Aorta (tissue), 5 donors: ENCODE data around the gene SEMA6A. TPM values are rescaled to one million over a fixed set of nuclear protein-coding genes. Genes with fewer than 3 reads are reported as not detected.

Experiments used
- ATAC-seq: fragments of 200-7000 bp; cut with Tn5 transposase; one replicate; pipeline ENCODE4 v1.9.1; 2022; ENCODE audit warnings: moderate library complexity; ENCODE audit not compliant: low FRiP score
- DNase-seq, 2 donors: peaks; one replicate each; pipeline ENCODE4 v3.0.0-alpha.2; 2020
- H3K27ac ChIP-seq, 2 donors: one replicate each; pipeline ENCODE4 v1.5.1; 2013; ENCODE audit warnings: low read length in 2 of 2, mild to moderate bottlenecking in 2 of 2, moderate library complexity in 2 of 2, control low read depth in 1 of 2, inconsistent platforms in 1 of 2, low read depth in 1 of 2
- H3K27me3 ChIP-seq, 2 donors: one replicate each; pipeline ENCODE4 v1.6.1; 2013; ENCODE audit warnings: control low read depth in 1 of 2, low read length in 1 of 2, mild to moderate bottlenecking in 1 of 2, moderate library complexity in 1 of 2; ENCODE audit not compliant: insufficient read depth in 2 of 2, control insufficient read depth in 1 of 2
- H3K36me3 ChIP-seq, 2 donors: one replicate each; pipeline ENCODE4 v1.6.1; 2013; ENCODE audit warnings: control low read depth in 1 of 2, low read length in 1 of 2, mild to moderate bottlenecking in 1 of 2; ENCODE audit not compliant: insufficient read depth in 2 of 2, control insufficient read depth in 1 of 2
- H3K4me1 ChIP-seq, 2 donors: one replicate each; pipeline ENCODE4 v1.6.1; 2013; ENCODE audit warnings: low read length in 2 of 2, control low read depth in 1 of 2, mild to moderate bottlenecking in 1 of 2, moderate library complexity in 1 of 2; ENCODE audit not compliant: insufficient read depth in 2 of 2, control insufficient read depth in 1 of 2
- H3K4me3 ChIP-seq, 2 donors: one replicate each; pipeline ENCODE4 v1.5.1; 2013; ENCODE audit warnings: low read length in 2 of 2, control low read depth in 1 of 2, mild to moderate bottlenecking in 1 of 2
- H3K9me3 ChIP-seq: one replicate; pipeline ENCODE4 v1.6.1; 2013; ENCODE audit warnings: mild to moderate bottlenecking, low read length; ENCODE audit not compliant: control insufficient read depth
- WGBS, 2 donors: extraction: QIAGEN DNeasy Blood & Tissue Kit; methylation state at CpG; one replicate each; pipeline ENCODE4 v1.1.7; 2013; 5-methylcytosine and 5-hydroxymethylcytosine counted together
- intact Hi-C, 2 donors: fragments of 100-400 bp; cut with DNase I; formaldehyde crosslinking; loops; one replicate each; pipeline versions ENCODE4 v1.14.2 to v1.15.0; 2022
- polyA plus RNA-seq, 2 donors: library from polyadenylated mRNA; stranded (reverse); fragments of 200-250 nt; gene quantifications; one replicate each; pipeline ENCODE4 v1.2.3, GENCODE V29; 2013
- total RNA-seq, 2 donors: library from RNA; stranded (reverse); fragmentation: NEBNext Ultra II Directional; extraction: Animal tissue kit (Norgen Biotek cat#: 25700); gene quantifications; one replicate each; pipeline ENCODE4 v1.2.1, GENCODE V29; 2021
- donor health status: healthy with polysubstance abuse.
- donor health status: Bipolar disorder and iron deficiency.
- donor health status: DM: no; HTN: no; CAD: no.
- donor health status: DM: no; HTN: no; CAD: no.
- donor health status: DM: yes; HTN: yes; CAD: no.

Gene SEMA6A
- total and polyA plus RNA-seq, 4 donors, result 0.10 to 28.5 (median 13.0) TPM

GRCh38 chr5:116406306-116407041, 168.1 kb downstream of the SEMA6A start:
- WGBS, 2 donors, result 88 to 96% methylated on average over 7 of the region's 7 CpGs
- no peaks in the 10 kb centered on the region for H3K4me1 ChIP-seq
- no peak for ATAC-seq

DNA sequence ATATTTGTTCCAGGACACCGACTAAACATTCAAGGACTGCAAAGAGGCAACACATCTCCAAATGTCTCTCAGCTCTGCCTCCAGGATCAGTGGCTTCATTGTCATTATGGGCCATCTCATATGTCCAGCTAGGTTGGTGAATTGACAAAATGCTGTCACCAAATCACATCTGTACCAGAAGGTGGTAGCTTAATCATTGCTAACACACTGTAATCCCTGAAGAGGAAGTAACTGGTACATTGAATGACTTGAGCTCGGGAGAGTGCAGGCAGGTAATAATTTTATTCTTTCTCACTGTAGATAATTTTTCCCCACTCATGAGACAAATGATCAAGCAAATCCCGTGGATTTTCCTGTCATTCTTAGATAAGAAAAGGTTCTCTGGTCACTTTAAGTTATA, 169.8 kb downstream of the SEMA6A start:
- Histone ChIP-seq H3K4me3 (no peak overlapping the region), H3K27ac (no peak overlapping the region), H3K9me3 (no peaks in the 10 kb centered on the region), H3K36me3 (no peaks in the 10 kb centered on the region), H3K27me3 (no peaks in the 10 kb centered on the region), H3K4me1 (no peaks in the 10 kb centered on the region)
- 94 to 97% methylated on average over 3 of the region's 3 CpGs for WGBS, 2 donors
- intact Hi-C loops, result no loop called here
- DNase-seq, result no peak
- ATAC-seq, result no peak

More at GRCh38 chr5:116406306-116407041, 168.1 kb downstream of the SEMA6A start:
- H3K9me3 ChIP-seq, result no peaks in the 10 kb centered on the region
- no peak overlapping the region for H3K27ac ChIP-seq
- no peaks in the 10 kb centered on the region for H3K36me3 ChIP-seq
- no peaks in the 10 kb centered on the region for H3K27me3 ChIP-seq
- DNase-seq, result no peak
- no peak overlapping the region for H3K4me3 ChIP-seq
- intact Hi-C loops, result no loop called here

DNA sequence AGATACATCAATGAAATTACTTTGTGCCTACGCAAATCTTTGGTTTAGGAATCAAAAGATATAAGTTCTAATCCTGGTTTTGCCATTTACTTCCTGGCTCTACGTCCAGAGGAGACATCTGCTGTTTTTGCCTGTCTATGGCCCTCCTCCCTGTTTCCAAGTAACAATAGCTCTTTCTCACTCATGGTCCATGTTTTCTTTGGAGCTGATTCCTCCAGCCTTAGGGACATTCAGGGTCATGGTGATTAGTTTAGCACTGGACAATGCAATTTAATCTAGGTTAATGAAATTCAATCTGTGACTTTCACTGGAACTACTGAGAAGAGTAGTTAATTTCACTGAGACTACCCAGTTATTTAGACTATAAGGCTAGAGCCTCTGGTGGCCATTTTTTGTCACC, 170.6 kb downstream of the SEMA6A start:
- 48 to 49% methylated on average over 2 of the region's 2 CpGs for WGBS, 2 donors
- H3K4me3 ChIP-seq, result no peak overlapping the region
- intact Hi-C loops, result no loop called here
- H3K4me1 ChIP-seq, result no peaks in the 10 kb centered on the region
- no peaks in the 10 kb centered on the region for H3K36me3 ChIP-seq
- no peak overlapping the region for H3K27ac ChIP-seq
- H3K9me3 ChIP-seq, result no peaks in the 10 kb centered on the region
- DNase-seq, result no peak
- no peak for ATAC-seq
- H3K27me3 ChIP-seq, result no peaks in the 10 kb centered on the region

DNA sequence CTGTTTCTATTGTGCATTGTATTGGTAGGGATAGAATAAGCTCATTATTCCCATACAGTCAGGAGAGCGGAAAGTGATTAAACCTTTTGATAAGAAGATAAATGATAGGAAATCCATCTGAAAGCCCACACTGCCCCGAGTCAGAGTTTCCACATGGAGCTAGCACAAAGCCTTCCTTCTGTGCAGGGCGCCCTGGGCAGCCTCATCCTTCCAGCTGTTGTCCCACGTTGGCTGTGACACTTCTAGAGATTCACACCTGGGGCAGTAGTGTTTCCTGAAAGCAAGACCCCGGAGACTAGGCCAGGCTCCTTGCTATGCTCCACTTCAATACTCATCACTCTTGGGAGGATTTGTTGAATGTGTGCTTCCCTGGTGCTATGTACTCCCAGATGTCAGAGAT, 172.4 kb downstream of the SEMA6A start:
- H3K36me3 ChIP-seq, result no peaks in the 10 kb centered on the region
- intact Hi-C loops, result no loop called here
- H3K4me1 ChIP-seq, result no peaks in the 10 kb centered on the region
- H3K4me3 ChIP-seq, result no peak overlapping the region
- 89 to 90% methylated on average over 5 of the region's 5 CpGs for WGBS, 2 donors
- H3K27me3 ChIP-seq, result no peaks in the 10 kb centered on the region
- ATAC-seq (no peak), DNase-seq (no peak)
- H3K27ac ChIP-seq, result no peak overlapping the region
- no peaks in the 10 kb centered on the region for H3K9me3 ChIP-seq

GRCh38 chr5:116401576-116401975, 173.0 kb downstream of the SEMA6A start:
- ATAC-seq, result no peak
- no peaks in the 10 kb centered on the region for H3K4me1 ChIP-seq
- H3K27me3 ChIP-seq, result no peaks in the 10 kb centered on the region
- no peaks in the 10 kb centered on the region for H3K36me3 ChIP-seq
- no peaks in the 10 kb centered on the region for H3K9me3 ChIP-seq
- intact Hi-C loops, result no loop called here
- H3K4me3 ChIP-seq, result no peak overlapping the region
- DNase-seq, result no peak
- WGBS, 2 donors, result 87 to 92% methylated on average over 10 of the region's 10 CpGs
- no peak overlapping the region for H3K27ac ChIP-seq

GRCh38 chr5:116396476-116397099, 178.0 kb downstream of the SEMA6A start:
- no peak for ATAC-seq
- intact Hi-C loops, result no loop called here
- Histone ChIP-seq H3K4me1 (peaks cover 3 to 6% of the 10 kb centered on the region in 2 donors), H3K9me3 (no peaks in the 10 kb centered on the region), H3K27me3 (no peaks in the 10 kb centered on the region), H3K36me3 (no peaks in the 10 kb centered on the region), H3K27ac (peak overlapping the region in 1 of 2 donors; percentile 44), H3K4me3 (no peak overlapping the region)
- 50 to 59% methylated on average over 2 of the region's 2 CpGs for WGBS, 2 donors
- no peak for DNase-seq

DNA sequence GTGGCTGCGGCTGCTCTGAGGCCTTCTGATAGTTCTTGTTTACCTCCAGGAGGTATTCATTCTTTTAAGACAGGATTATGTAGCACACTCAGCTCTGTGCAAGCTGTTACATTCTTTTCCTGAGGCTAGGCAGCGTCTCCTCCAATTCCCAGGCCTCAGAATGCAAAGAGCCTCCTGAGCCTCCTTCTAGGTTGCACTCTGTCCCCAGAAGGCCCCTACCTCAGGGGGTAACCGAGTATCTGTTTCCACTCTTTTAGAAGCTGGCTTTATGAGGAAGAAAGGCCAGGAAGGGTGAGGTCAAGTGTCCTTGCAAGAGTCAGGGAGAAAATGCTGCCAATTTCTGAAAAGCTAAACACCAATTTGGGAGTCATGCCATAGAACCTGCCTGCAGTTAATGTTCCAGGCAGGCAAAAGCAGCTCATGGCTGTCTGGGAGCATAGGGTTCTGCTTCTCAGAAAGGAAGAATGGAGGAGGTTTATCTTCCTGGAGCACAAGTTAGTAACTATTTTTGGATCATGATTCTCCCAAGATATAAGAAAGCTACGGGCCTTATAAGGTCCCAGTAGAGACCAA, 178.9 kb downstream of the SEMA6A start:
- WGBS, 2 donors, result 11 to 14% methylated on average over 4 of the region's 4 CpGs
- intact Hi-C loops, result no loop called here
- Histone ChIP-seq H3K27me3 (no peaks in the 10 kb centered on the region), H3K4me3 (no peak overlapping the region), H3K4me1 (peaks cover 3 to 6% of the 10 kb centered on the region in 2 donors), H3K36me3 (no peaks in the 10 kb centered on the region), H3K9me3 (no peaks in the 10 kb centered on the region), H3K27ac (peak overlapping the region in 1 of 2 donors; percentile 58)
- ATAC-seq (peak; percentile 10), DNase-seq (no peak)

DNA sequence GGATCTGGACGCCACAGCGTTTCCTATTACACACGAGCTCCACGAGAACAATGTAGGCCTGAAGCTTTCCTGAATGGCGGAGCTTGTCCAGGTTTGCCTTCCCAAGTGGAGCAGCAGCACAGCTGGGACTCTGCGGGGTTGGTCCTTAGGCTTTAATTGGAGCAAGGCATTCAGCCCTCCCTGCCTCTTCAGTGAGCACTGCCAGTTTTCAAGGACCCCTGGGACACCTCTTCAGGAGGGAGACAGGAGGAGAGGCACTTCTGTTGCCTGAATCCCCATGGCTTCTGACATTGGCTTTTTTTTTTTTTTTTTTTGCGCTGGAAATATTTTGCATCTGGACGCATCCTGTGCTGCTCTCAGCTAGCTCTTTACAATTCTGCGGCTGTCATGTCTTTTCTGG, 179.4 kb downstream of the SEMA6A start:
- H3K27me3 ChIP-seq, result no peaks in the 10 kb centered on the region
- ATAC-seq (no peak), DNase-seq (no peak)
- H3K4me1 ChIP-seq, result peaks cover 3 to 6% of the 10 kb centered on the region in 2 donors
- H3K4me3 ChIP-seq, result no peak overlapping the region
- WGBS, 2 donors, result 82 to 84% methylated on average over 9 of the region's 9 CpGs
- intact Hi-C loops, result no loop called here
- no peaks in the 10 kb centered on the region for H3K9me3 ChIP-seq
- H3K27ac ChIP-seq, result no peak overlapping the region
- no peaks in the 10 kb centered on the region for H3K36me3 ChIP-seq
